ENCODE data around the gene CYBA. TPM values are rescaled to one million over a fixed set of nuclear protein-coding genes. Genes with fewer than 3 reads are reported as not detected.
A peak's percentile ranks its signal among the peaks of the same experiment; 100 is the strongest.

Gene CYBA
- total and polyA plus RNA-seq, 2 of the 13 experiments (the other 11 are each of a cell fraction or from before 2014, with no cell fraction given): 196 to 250 TPM

DNA sequence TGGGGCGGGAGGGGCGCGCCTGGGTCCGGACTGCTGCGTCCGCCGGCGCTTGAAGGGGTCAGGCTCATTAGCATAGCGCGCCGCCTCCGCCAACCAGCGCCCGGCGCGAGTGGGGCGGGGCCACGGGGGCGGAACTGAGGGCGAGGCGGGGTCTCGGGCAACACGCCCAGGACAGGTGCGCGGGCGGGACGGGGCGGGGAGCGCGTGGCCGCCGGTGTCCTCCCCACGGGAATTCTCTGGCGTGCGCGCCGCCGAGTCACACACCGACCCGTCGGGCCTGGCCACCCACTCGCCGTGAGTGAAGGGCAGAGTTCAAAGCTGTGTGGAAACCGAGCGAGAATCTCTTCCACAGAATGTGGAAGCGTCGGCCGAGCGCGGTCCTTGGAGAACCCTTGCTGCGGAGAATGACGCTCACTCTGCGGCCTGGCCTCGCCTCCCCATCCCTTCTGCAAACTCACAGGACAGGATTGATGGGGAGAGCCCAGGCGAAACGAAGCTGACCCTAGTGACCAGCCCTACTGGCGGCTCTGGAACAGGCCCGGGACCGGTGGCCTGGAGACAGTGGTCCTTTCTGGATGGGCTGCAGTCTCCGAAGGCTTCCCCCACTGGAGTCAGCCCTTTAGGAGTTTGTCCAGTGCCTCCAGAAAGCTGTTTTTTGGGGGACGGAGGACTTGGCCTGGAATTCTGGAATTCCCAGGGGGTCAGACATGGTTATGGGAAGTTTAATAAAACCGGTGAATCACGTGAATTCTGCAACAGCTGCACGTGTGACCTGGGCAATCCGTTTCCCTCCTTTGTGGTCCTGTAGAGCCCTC is 35.8 kb upstream of the CYBA start, which contains the start of gene SNAI3 (continued):
- TF ChIP-seq KDM4B (CRISPR knock-in tag; IDR thresholded peaks at IDR 0.05) (peak; percentile 3; the same call in 1 of the 2 replicates), POLR2AphosphoS2 (IDR thresholded peaks at IDR 0.05; ENCODE audit: low read depth, low read length) (no peak), TOE1 (CRISPR knock-in tag; IDR thresholded peaks at IDR 0.05) (no peak), CENPT (CRISPR knock-in tag; IDR thresholded peaks at IDR 0.05; ENCODE audit: low read depth) (peak; percentile 86), KDM2A (CRISPR knock-in tag; IDR thresholded peaks at IDR 0.05; ENCODE audit: borderline replicate concordance, low read depth) (peak; percentile 57; the same call in 1 of the 2 replicates), U2AF2 (IDR thresholded peaks at IDR 0.05; ENCODE audit: low read depth, low read length) (no peak), RXRA (CRISPR knock-in tag; IDR thresholded peaks at IDR 0.05) (0 out of 2 replicates have a peak, but pooled peaks have one; percentile 18), ZSCAN22 (CRISPR knock-in tag; IDR thresholded peaks at IDR 0.05) (peak; percentile 15; the same call in 1 of the 2 replicates), WIZ (CRISPR knock-in tag; IDR thresholded peaks at IDR 0.05) (peak; percentile 23; the same call in 1 of the 2 replicates), GFI1 (CRISPR knock-in tag; IDR thresholded peaks at IDR 0.05; ENCODE audit: borderline replicate concordance) (peak; percentile 26; the same call in 1 of the 2 replicates), HNRNPL (IDR thresholded peaks at IDR 0.05; ENCODE audit: low read depth, low read length) (no peak), ZBTB7B (CRISPR knock-in tag; IDR thresholded peaks at IDR 0.05) (0 out of 2 replicates have a peak, but pooled peaks have one; percentile 9), ZNF572 (CRISPR knock-in tag; IDR thresholded peaks at IDR 0.05) (no peak), JARID2 (CRISPR knock-in tag; IDR thresholded peaks at IDR 0.05; ENCODE audit: insufficient replicate concordance) (peak; percentile 30), XRCC5 (optimal IDR thresholded peaks at IDR 0.05; ENCODE audit: low read length) (no peak), HCFC1 (IDR thresholded peaks at IDR 0.05; ENCODE audit: low read depth, low read length) (no peak), MEIS2 (CRISPR knock-in tag; IDR thresholded peaks at IDR 0.05) (peak; percentile 64; the same call in 1 of the 2 replicates)
- TF ChIP-seq, protein P1, sequence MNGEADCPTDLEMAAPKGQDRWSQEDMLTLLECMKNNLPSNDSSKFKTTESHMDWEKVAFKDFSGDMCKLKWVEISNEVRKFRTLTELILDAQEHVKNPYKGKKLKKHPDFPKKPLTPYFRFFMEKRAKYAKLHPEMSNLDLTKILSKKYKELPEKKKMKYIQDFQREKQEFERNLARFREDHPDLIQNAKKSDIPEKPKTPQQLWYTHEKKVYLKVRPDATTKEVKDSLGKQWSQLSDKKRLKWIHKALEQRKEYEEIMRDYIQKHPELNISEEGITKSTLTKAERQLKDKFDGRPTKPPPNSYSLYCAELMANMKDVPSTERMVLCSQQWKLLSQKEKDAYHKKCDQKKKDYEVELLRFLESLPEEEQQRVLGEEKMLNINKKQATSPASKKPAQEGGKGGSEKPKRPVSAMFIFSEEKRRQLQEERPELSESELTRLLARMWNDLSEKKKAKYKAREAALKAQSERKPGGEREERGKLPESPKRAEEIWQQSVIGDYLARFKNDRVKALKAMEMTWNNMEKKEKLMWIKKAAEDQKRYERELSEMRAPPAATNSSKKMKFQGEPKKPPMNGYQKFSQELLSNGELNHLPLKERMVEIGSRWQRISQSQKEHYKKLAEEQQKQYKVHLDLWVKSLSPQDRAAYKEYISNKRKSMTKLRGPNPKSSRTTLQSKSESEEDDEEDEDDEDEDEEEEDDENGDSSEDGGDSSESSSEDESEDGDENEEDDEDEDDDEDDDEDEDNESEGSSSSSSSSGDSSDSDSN (CRISPR knock-in tag; IDR thresholded peaks at IDR 0.05): peak; percentile 41; the same call in 1 of the 2 replicates
- TF ChIP-seq, protein P2, sequence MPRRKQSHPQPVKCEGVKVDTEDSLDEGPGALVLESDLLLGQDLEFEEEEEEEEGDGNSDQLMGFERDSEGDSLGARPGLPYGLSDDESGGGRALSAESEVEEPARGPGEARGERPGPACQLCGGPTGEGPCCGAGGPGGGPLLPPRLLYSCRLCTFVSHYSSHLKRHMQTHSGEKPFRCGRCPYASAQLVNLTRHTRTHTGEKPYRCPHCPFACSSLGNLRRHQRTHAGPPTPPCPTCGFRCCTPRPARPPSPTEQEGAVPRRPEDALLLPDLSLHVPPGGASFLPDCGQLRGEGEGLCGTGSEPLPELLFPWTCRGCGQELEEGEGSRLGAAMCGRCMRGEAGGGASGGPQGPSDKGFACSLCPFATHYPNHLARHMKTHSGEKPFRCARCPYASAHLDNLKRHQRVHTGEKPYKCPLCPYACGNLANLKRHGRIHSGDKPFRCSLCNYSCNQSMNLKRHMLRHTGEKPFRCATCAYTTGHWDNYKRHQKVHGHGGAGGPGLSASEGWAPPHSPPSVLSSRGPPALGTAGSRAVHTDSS (CRISPR knock-in tag; conservative IDR thresholded peaks at IDR 0.05): no peak
- TF ChIP-seq, protein P3, sequence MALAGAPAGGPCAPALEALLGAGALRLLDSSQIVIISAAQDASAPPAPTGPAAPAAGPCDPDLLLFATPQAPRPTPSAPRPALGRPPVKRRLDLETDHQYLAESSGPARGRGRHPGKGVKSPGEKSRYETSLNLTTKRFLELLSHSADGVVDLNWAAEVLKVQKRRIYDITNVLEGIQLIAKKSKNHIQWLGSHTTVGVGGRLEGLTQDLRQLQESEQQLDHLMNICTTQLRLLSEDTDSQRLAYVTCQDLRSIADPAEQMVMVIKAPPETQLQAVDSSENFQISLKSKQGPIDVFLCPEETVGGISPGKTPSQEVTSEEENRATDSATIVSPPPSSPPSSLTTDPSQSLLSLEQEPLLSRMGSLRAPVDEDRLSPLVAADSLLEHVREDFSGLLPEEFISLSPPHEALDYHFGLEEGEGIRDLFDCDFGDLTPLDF (CRISPR knock-in tag; IDR thresholded peaks at IDR 0.05): no peak
- TF ChIP-seq, protein P4, sequence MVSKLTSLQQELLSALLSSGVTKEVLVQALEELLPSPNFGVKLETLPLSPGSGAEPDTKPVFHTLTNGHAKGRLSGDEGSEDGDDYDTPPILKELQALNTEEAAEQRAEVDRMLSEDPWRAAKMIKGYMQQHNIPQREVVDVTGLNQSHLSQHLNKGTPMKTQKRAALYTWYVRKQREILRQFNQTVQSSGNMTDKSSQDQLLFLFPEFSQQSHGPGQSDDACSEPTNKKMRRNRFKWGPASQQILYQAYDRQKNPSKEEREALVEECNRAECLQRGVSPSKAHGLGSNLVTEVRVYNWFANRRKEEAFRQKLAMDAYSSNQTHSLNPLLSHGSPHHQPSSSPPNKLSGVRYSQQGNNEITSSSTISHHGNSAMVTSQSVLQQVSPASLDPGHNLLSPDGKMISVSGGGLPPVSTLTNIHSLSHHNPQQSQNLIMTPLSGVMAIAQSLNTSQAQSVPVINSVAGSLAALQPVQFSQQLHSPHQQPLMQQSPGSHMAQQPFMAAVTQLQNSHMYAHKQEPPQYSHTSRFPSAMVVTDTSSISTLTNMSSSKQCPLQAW (CRISPR knock-in tag; IDR thresholded peaks at IDR 0.05): peak; percentile 52
- TF ChIP-seq, protein P5, sequence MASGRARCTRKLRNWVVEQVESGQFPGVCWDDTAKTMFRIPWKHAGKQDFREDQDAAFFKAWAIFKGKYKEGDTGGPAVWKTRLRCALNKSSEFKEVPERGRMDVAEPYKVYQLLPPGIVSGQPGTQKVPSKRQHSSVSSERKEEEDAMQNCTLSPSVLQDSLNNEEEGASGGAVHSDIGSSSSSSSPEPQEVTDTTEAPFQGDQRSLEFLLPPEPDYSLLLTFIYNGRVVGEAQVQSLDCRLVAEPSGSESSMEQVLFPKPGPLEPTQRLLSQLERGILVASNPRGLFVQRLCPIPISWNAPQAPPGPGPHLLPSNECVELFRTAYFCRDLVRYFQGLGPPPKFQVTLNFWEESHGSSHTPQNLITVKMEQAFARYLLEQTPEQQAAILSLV (CRISPR knock-in tag; IDR thresholded peaks at IDR 0.05; ENCODE audit: borderline replicate concordance): peak; percentile 91
